ENCODE results near the gene ANKRD31. TPM values are rescaled to one million over a fixed set of nuclear protein-coding genes. Genes with fewer than 3 reads are reported as not detected.

ANKRD31 gene
- total and polyA plus RNA-seq, 12 donors: under 0.01 to 0.18 (median 0.11) TPM; not detected in 3

DNA sequence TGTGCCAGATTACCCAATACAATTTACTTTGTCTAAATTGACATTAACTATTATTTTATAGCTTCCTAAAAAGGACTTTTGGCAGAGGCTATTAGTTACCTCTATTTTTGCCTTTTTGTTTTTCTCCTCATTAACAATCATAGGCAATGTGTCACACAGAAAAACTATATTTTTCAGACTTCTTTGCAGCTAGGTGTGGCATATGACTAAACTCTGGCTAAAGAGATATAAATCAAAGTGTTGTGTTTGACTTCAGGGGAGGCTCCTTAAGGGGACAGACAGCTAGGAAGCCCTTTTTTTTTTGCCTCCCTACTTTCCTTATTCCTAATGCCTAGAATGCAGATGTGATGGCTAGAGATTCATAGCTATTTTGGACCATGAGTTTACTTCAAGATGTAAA lies 164.6 kb downstream of the ANKRD31 start:
- H3K27me3 ChIP-seq: peaks cover 0 to 6% (median 0%) of the 10 kb centered on the region in 7 donors
- no peaks in the 10 kb centered on the region for H3K4me1 ChIP-seq
- no peak overlapping the region for H3K27ac ChIP-seq
- no peak for ATAC-seq
- DNase-seq: no peak
- no peaks in the 10 kb centered on the region for H3K36me3 ChIP-seq
- intact Hi-C loops (cut with DNase I): no loop called here
- no peaks in the 10 kb centered on the region for H3K9me3 ChIP-seq
- TF ChIP-seq, protein P1, sequence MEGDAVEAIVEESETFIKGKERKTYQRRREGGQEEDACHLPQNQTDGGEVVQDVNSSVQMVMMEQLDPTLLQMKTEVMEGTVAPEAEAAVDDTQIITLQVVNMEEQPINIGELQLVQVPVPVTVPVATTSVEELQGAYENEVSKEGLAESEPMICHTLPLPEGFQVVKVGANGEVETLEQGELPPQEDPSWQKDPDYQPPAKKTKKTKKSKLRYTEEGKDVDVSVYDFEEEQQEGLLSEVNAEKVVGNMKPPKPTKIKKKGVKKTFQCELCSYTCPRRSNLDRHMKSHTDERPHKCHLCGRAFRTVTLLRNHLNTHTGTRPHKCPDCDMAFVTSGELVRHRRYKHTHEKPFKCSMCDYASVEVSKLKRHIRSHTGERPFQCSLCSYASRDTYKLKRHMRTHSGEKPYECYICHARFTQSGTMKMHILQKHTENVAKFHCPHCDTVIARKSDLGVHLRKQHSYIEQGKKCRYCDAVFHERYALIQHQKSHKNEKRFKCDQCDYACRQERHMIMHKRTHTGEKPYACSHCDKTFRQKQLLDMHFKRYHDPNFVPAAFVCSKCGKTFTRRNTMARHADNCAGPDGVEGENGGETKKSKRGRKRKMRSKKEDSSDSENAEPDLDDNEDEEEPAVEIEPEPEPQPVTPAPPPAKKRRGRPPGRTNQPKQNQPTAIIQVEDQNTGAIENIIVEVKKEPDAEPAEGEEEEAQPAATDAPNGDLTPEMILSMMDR (IDR thresholded peaks at IDR 0.05): no peak
- H3K4me3 ChIP-seq: no peak overlapping the region

DNA sequence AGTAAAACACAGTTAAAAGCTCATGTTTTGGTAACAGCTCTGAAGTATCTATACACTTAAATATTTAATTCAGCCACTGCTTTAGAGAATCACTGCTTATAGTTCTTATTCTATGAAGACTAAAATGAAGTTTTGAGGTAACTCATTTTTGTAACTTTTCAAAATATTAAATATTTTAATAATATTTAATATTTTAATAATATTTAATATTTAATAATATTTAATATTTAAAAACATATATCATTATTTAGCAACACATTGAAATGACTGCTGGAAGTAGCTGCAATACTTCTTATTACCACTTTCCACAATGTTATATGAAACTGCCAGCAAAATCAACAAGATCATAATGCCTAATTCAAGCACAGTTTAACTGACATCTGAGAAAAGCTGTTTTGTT lies 165.6 kb downstream of the ANKRD31 start:
- no peaks in the 10 kb centered on the region for H3K4me1 ChIP-seq
- no peak overlapping the region for H3K4me3 ChIP-seq
- no peak for ATAC-seq
- intact Hi-C loops (cut with DNase I): no loop called here
- no peaks in the 10 kb centered on the region for H3K36me3 ChIP-seq
- peaks cover 0 to 6% (median 0%) of the 10 kb centered on the region in 7 donors for H3K27me3 ChIP-seq
- no peak overlapping the region for H3K27ac ChIP-seq
- DNase-seq: no peak
- no peaks in the 10 kb centered on the region for H3K9me3 ChIP-seq
- TF ChIP-seq, protein P1 (IDR thresholded peaks at IDR 0.05): no peak

DNA sequence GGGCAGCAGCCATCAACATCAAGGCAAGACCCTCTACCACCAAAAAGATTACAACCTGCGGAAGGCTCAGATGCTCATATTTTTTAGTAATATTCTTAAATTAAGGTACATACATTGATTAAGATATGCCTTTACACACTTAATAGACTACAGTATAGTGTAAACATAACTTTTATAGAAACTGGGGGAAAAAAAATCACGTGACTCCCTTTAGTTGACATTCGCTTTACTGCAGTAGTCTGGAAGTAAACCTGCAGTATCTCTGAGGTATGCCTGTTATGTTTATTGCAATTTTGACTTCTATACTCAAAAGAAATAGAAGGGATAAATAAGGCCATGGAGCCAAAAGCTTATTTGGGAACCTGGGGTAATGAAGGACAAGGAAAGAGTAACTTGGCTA lies 169.2 kb downstream of the ANKRD31 start:
- Histone ChIP-seq H3K4me1 (no peaks in the 10 kb centered on the region), H3K36me3 (no peaks in the 10 kb centered on the region), H3K27me3 (peaks cover 0 to 6% (median 0%) of the 10 kb centered on the region in 7 donors), H3K27ac (no peak overlapping the region), H3K4me3 (no peak overlapping the region), H3K9me3 (no peaks in the 10 kb centered on the region)
- DNase-seq (no peak), ATAC-seq (no peak)
- 95 to 97% methylated on average over 3 of the region's 3 CpGs for WGBS, 2 donors
- TF ChIP-seq, protein P1 (IDR thresholded peaks at IDR 0.05): no peak
- intact Hi-C loops (cut with DNase I): no loop called here

DNA sequence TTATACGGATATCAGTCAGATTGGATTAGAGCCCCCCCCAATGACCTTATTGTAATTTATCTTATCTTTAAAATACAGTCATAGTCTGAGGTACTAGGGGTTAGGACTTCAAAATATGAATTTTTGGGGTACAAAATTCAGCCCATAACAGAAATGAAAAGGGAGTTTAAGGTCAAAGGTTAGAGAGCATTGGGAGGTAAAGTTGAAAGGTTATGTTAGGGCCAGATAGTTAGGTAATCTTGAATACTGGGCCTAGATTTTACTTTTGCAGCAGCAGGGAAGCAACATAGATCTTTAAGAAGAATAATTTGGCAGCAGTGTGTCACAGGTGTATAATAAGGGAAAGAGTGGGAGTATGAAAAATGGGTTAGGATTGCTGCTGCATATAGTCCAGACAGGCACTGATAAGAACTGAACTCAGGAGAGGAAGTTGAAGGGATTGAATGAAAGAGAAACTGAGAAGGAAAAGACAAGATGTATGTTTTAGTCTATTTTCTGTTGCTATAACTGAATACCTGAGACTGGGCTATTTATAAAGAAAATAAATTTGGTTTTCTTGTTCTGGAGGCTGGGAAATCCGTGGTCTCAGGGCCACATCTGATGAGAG lies 173.7 kb downstream of the ANKRD31 start:
- Histone ChIP-seq H3K36me3 (no peaks in the 10 kb centered on the region), H3K27ac (no peak overlapping the region), H3K4me1 (no peaks in the 10 kb centered on the region), H3K4me3 (no peak overlapping the region), H3K27me3 (peaks cover 0 to 5% (median 0%) of the 10 kb centered on the region in 7 donors), H3K9me3 (no peaks in the 10 kb centered on the region)
- no peak for DNase-seq
- ATAC-seq: no peak
- TF ChIP-seq, protein P1 (IDR thresholded peaks at IDR 0.05): no peak
- WGBS, 2 donors: 80 to 93% methylated on average over 2 of the region's 2 CpGs
- intact Hi-C loops (cut with DNase I): no loop called here

Measured in heart right ventricle (tissue), 16 donors.